NCI-H146 (cell line): Measurements from ENCODE around the gene C1QTNF8.

Experiments
- DNase-seq: peaks from one replicate; lab custom pipeline; 2025; lab: John Stamatoyannopoulos, UW

Gene C1QTNF8

GRCh38 chr16:1077877-1078578, 18.0 kb downstream of the C1QTNF8 start:
- no peak for DNase-seq

DNA sequence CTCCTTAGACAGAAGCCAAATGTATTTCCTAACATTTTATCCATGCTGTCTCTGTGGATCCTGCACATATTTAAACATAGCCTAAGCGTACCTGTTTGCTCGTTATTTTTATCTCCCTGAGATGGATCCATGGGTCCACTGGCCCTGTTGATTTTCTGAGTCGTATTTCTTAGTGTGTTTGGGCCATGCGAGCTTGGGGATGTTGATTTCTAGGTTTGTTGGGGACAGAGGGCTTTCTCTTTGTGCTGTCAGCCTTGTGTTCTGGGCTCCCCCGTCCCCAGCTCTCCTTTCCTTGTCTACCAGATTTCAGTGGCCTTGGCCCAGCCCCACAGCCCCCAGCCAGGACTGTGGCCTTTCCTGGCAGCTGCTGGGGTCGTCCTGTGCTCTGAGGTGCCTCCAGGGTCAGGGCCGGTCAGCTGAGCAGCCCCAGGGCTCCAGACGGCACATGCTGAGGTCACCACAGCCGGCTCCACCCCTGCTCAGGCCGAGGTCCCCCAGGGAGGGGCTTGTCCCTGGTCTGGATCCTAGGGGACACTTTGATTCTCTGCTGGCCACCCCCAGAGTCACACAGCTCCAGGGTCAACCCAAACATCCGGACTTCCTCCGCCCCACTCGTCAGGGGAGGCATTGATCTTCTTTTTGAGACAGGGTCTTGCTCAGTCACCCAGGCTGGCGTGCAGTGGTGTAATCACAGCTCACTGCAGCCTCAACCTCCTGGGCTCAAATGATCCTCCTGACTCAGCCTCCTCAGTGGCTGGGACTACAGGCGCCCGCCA, 19.1 kb downstream of the C1QTNF8 start:
- no peak for DNase-seq

DNA sequence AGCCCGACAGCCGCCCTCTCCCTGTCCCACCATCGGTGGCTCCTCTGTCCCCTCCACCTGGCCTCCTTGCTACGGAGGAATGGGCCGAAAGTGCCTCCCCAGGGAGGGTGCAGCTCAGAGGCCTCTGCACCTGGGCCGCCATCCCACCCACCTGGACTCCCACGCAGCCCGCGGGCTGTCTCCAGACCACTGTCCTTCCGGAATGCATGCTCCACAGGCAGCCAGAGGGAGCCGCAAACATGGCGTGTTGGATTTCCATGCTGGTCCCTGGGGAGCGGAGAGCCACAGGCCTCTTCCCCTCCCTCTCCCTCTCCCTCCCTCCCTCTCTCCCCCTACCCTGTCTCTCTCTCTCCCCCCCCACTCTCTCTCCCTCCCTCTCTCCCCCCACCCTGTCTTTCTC, 20.5 kb downstream of the C1QTNF8 start:
- no peak for DNase-seq

- no peak for DNase-seq
Observed at GRCh38 chr16:1074379-1074649, 21.7 kb downstream of the C1QTNF8 start.

GRCh38 chr16:1073566-1074378, 22.3 kb downstream of the C1QTNF8 start:
- DNase-seq, result no peak

DNA sequence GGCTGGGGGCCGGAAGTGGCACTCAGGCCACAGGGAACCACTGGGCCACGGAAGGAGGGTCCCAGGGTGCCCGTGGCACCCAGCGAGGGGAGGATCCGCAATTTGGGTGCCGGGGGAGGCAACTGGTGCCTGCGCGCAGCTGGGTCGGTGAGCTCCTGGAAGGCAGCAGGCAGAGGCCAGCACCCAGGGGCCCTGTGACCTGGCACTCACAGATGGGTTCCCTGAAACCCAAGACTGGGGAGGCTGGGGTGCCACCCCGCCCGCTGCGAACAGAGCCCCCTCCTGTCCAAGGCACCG, 22.8 kb downstream of the C1QTNF8 start:
- DNase-seq, result no peak

DNA sequence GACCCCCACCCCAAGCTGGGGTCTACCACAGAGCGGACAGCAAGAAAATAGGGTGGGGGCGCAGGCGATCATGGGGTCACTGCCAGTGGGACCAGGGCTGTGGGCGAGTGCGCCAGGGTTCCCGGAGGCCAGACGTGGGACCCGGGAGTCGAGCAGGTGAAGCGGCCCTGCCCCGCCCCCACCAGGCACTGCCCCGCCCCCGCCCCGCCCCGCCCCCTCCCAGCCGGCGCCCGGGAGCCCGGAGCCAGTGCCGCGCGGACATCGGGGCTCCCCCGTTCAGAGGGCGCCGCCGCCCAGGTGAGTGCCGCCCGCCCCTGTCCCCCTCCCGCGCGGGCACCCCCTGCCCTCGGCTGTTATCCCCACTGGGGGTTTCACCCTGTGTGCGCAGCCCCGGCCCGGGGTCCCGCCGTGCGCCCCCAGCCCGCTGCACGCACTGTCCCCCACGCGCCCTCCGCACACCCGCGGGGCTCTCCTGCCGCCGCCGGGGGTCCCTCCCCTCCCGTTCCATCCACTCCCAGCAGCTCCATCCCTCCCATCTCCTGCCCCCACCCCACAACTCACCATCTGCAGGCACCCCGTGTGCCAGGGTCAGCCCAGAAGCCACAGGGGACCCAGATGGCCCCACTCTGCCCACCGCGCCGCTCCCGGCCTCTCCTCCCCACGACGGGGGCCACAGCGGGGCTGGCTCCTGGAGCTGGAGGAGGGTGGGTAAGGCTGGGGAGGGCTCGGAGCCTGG, 23.4 kb downstream of the C1QTNF8 start, which contains the start of gene SSTR5:
SSTR5 (plus strand) TSS at position 222 of the 736 bp plus-strand sequence. CDS start 6,122 bp downstream, outside the sequence.
- no peak for DNase-seq

DNA sequence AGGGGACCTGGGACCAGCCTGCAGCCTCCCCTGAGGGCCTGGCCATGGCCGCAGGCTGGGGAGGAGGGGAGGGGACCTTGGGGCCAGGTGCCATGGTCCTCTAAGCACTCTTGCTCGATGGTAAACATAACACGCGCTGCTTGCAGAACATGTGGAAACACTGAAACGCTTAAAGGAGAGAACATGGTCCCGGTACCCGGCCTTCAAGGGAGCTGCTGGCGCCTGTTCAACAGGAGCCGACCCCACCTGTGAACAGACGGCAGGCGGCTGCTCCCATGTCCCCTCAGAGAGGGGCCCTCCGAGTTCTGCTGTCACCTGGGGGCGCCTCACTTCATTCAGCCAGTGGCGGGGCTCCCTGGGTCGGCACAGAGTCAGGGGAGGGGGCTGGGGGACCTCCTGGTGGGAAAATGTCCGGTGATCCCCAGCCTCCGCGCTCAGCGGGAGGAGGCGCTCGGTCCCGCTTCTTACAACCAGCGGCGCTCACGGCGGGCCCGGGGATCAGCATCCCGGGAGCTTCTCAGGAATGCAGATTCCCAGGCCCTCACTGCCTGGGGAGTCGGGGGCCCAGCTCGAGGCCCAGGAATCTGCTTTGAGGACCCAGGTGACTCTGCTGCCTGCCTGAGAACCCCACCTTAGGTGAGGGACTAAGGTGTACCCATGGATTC, 24.4 kb downstream of the C1QTNF8 start:
- DNase-seq, result no peak

- DNase-seq, result no peak
Observed at GRCh38 chr16:1070864-1071408, 25.1 kb downstream of the C1QTNF8 start.

DNA sequence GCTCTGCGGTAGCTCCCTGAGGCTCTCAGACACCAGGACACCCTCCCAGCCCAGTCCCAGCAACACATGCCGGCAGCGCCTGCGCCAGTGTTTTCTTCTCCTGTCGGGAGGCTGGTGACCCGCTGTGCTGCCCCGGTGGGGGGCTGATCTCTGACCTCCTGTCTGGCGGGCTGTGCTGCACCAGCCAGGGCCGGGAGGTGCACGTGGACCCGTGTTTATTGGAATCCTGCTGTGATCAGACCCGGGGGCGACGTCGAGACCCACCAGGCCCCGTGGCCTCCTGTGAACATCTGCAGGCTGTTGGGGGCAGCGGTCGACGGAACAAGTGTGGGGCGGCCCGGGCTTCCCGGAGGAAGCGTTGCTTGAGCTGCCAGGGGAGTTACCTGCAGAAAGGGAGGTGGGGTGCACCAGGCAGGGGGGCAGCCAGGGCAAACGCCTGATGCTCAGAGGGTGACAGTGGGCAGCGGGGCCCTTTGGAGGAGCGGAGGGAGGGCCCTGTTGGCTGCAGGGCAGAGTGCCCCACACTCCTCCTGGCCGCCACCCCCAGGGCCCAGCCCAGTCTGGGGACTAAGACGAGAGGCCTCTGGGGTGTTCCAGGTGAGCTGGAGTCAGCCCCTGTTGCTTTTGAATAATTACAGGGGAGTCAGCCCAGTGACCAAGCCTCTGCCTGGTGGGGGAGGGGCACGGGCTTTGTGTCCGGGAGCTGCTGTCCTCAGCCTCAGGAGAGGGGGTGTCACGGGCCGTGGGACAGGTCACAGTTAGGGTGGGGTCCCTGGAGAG, 25.8 kb downstream of the C1QTNF8 start:
- DNase-seq, result no peak

DNA sequence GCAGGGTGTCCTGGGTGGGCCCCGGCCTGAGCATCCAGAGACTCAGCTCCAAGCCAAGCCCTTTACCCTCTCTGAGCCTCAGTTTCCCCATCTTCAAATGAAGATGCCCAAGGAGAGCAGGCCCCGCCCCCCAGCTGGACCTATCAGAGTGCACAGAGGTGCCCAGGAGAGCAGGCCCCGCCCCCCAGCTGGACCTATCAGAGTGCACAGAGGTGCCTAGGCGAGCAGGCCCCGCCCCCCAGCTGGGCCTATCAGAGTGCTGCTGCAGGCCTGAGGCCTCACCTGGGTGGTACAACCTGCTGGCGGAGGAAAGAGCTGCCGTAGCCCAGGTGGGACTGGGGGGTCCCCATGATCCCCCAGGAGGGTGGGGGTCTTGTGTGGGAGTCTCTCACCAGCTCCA, 26.9 kb downstream of the C1QTNF8 start:
- no peak for DNase-seq

GRCh38 chr16:1068451-1068850, 27.6 kb downstream of the C1QTNF8 start:
- no peak for DNase-seq

DNA sequence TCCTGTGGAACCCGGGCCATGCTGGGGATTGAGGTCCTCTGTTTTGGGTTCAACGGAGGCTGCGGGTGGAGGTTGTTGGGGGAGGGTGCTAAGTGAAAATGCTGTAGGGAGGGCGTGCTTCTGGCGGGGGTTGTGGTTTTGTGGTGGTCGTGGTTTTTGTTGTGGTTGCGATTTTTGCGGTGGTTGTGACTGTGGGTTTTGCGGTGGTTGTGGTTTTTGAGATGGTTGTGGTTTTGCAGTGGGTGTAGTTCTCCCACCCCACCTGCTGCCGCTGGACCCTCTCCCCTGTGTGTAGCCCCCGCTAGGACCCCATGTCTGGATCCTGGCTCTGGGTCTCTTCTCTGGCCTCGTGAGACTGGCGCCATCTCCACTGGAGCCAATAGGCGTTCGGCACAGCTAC, 28.4 kb downstream of the C1QTNF8 start:
- DNase-seq, result no peak

DNA sequence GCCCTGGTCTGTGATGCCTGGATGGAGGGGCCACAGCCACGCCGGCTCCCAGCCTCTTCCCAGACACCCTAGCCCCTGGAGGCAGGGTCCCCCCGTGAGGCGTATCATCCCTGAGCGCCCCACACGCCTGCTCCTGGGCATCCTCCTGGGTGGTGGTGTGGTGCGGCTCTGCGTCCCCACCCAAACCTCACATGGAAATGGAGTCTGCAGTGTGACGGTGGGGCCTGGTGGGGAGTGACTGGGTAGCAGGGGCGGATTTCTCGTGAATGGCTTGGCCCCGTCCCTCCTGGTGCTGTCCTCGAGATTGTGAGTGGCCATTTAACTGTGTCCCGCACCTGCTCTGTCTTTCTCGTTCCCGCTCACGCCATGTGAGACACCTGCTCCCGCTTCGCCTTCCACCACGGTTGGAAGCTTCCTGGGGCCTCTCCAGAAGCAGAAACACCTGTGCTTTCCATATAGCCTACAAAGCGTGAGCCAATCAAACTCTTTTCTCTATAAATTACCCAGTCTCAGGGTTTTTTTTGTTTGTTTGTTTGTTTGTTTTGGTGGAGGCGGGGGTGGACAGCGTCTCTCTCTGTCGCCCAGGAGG, 29.4 kb downstream of the C1QTNF8 start:
- DNase-seq, result no peak

DNA sequence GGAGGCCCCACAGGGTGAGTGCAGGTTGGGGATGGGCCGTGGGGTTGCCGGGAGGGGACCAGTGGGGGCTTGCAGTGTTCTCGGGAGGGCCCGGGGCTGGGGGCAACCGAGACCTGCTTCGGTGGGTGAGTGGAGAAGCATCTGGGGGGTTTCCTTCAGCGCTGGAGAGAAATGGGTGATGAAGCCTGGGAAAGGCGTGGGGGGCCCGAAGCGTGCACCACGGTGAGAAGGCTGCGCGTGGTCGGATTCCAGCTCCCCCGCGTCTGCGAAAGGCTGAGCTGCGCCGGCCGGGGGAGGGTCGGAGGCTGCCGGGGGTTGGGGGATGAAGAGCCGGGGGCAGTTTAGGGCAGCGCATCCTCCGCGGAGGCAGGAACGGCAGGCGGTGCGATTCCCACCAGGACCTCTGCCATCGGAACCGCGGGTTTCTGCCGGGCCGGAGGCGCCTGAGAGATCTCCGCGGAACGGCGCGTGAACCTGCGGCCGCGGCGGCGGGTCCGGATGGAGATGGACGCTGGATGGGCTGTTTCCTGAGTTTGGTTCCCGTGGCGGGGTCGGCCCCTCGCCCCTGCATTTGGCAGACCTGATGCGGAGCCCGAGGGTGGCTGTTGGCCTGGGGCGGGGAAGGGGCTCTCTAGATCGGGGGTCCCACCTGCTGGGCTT, 30.4 kb downstream of the C1QTNF8 start:
- DNase-seq, result no peak

- no peak for DNase-seq
Observed at GRCh38 chr16:1063728-1064127, 32.3 kb downstream of the C1QTNF8 start.

DNA sequence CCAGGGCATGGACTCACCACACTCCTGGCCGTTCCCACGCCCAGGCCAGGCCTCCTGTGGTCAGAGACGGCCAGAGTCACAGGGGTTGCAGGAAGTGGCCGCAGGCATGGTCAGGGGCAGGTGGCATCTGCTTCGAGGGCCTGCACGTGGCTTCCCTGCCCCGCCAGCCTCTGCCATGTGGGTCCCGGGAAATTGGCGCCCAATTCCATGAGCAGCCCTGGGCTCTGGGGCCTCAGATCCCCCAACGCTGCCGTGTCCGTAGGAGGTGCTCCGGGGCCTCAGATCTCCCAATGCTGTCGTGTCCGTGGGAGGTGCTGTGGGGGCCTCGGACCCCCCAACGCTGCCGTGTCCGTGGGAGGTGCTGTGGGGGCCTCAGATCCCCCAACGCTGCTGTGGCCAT, 33.1 kb downstream of the C1QTNF8 start:
- DNase-seq, result no peak

- DNase-seq, result no peak
Observed at GRCh38 chr16:1061769-1062505, 34.1 kb downstream of the C1QTNF8 start.
